A673 (cell line): ENCODE data around the gene SPG7.

Experiments used
- EZH2 ChIP-seq: fragments of 200-600 bp; sonication (generic); IDR thresholded peaks from 2 replicates; pipeline ENCODE4 v1.6.1; 2017; ENCODE audit warnings: borderline replicate concordance, low read depth, mild to moderate bottlenecking, mixed read lengths, antibody characterized with exemption, low read length; ENCODE audit not compliant: poor library complexity, severe bottlenecking
- TF ChIP-seq, protein P1 (sequence below): fragments of 300-800, 200-600 bp; sonication (generic); conservative IDR thresholded peaks from 2 replicates; pipeline ENCODE4 v1.5.1; 2017; ENCODE audit warnings: low read depth, mild to moderate bottlenecking, antibody characterized with exemption, low read length, moderate library complexity, mixed read lengths

- TF ChIP-seq, protein P1, sequence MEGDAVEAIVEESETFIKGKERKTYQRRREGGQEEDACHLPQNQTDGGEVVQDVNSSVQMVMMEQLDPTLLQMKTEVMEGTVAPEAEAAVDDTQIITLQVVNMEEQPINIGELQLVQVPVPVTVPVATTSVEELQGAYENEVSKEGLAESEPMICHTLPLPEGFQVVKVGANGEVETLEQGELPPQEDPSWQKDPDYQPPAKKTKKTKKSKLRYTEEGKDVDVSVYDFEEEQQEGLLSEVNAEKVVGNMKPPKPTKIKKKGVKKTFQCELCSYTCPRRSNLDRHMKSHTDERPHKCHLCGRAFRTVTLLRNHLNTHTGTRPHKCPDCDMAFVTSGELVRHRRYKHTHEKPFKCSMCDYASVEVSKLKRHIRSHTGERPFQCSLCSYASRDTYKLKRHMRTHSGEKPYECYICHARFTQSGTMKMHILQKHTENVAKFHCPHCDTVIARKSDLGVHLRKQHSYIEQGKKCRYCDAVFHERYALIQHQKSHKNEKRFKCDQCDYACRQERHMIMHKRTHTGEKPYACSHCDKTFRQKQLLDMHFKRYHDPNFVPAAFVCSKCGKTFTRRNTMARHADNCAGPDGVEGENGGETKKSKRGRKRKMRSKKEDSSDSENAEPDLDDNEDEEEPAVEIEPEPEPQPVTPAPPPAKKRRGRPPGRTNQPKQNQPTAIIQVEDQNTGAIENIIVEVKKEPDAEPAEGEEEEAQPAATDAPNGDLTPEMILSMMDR: no peak
- TF ChIP-seq EZH2: no peak
Measured at GRCh38 chr16:89475144-89475543, 33.1 kb upstream of the SPG7 start.
